ENCODE measurements around the gene SMIM10L2A. TPM values are rescaled to one million over a fixed set of nuclear protein-coding genes. Genes with fewer than 3 reads are reported as not detected.

The SMIM10L2A gene
- total RNA-seq, 1 experiment from 2014 or later = 18.3 TPM

GRCh38 chrX:135429429-135429828, 7.7 kb downstream of the SMIM10L2A start:
- Histone ChIP-seq H3K9me3 (ENCODE audit: control insufficient read depth, low read depth, low read length) (peaks cover 14% of the 10 kb centered on the region), H3K4ac (ENCODE audit: low read depth, low read length) (no peak overlapping the region), H3K79me2 (ENCODE audit: insufficient read depth, low read length) (no peaks in the 10 kb centered on the region), H4K8ac (replicated peaks; ENCODE audit: insufficient read length, low read depth, low read length) (no peak overlapping the region), H2BK20ac (ENCODE audit: low read depth, low read length, poor library complexity, severe bottlenecking) (no peak overlapping the region), H2AK5ac (ENCODE audit: insufficient read length, low read length) (no peak overlapping the region), H3K18ac (ENCODE audit: insufficient read length, low read depth, low read length) (no peak overlapping the region), H3K27ac (ENCODE audit: insufficient read length, low read depth, low read length) (no peak overlapping the region), H3K27me3 (ENCODE audit: insufficient read depth, low read length) (no peaks in the 10 kb centered on the region), H2AFZ (ENCODE audit: low read length) (no peak overlapping the region), H2BK15ac (ENCODE audit: low read depth, low read length) (no peak overlapping the region), H3T11ph (ENCODE audit: low read length) (no peak overlapping the region), H3K56ac (ENCODE audit: insufficient read length, low read depth, low read length) (no peak overlapping the region), H2BK5ac (ENCODE audit: insufficient read length, low read length) (no peak overlapping the region), H3K4me2 (ENCODE audit: insufficient read depth, insufficient read length, low read length) (no peak overlapping the region), H3K9ac (ENCODE audit: extremely low read depth, insufficient read length, low read length) (no peak overlapping the region), H3K23me2 (ENCODE audit: insufficient read length, low read depth, low read length, poor library complexity, severe bottlenecking) (no peaks in the 10 kb centered on the region), H4K5ac (ENCODE audit: insufficient read length, low read depth, low read length) (no peak overlapping the region), H4K20me1 (ENCODE audit: control insufficient read depth, insufficient read depth, insufficient read length) (no peaks in the 10 kb centered on the region), H2BK120ac (ENCODE audit: low read depth, low read length, poor library complexity, severe bottlenecking) (no peak overlapping the region), H4K91ac (ENCODE audit: insufficient read length, low read depth, low read length) (no peak overlapping the region), H3K14ac (ENCODE audit: insufficient read depth, low read length) (no peak overlapping the region), H2BK12ac (ENCODE audit: insufficient read length, low read depth, low read length) (no peak overlapping the region), H3K79me1 (ENCODE audit: insufficient read depth, low read depth, low read length, poor library complexity, severe bottlenecking) (no peaks in the 10 kb centered on the region), H3K23ac (ENCODE audit: insufficient read length, low read depth, low read length) (no peak overlapping the region), H3K4me1 (ENCODE audit: insufficient read depth, low read length) (no peaks in the 10 kb centered on the region)
- Mint-ChIP-seq H3K27me3 (ENCODE audit: low read depth) (peaks cover 5% of the 10 kb centered on the region), H3K9me3 (peaks cover 65 to 74% of the 10 kb centered on the region in 2 experiments), H3K27ac (no peak overlapping the region), H3K4me3 (no peak overlapping the region), H3K4me1 (peaks cover 16 to 18% of the 10 kb centered on the region in 2 experiments), H3K36me3 (ENCODE audit: insufficient read depth in 1 of 3, low read depth in 3 of 3) (peaks cover 5 to 23% (median 17%) of the 10 kb centered on the region in 3 experiments; a peak in 6 of 7 replicates)
- TF ChIP-seq CTCF (conservative IDR thresholded peaks at IDR 0.05) = no peak
- WGBS (ENCODE audit: extremely low coverage, insufficient read length, low lambda C conversion rate) = no CpG with 5 or more reads among the region's 1 CpG
- no peak for DNase-seq
